Activated T-helper 1 cell treated with Interleukin-2 at 50 U/mL for 16 hours (primary cell): ENCODE data around the gene NPTX1.

Source experiments
- DNase-seq: peaks from one replicate; pipeline ENCODE4 v3.0.0-alpha.2; 2020; ENCODE audit warnings: low read depth

Gene NPTX1

DNA sequence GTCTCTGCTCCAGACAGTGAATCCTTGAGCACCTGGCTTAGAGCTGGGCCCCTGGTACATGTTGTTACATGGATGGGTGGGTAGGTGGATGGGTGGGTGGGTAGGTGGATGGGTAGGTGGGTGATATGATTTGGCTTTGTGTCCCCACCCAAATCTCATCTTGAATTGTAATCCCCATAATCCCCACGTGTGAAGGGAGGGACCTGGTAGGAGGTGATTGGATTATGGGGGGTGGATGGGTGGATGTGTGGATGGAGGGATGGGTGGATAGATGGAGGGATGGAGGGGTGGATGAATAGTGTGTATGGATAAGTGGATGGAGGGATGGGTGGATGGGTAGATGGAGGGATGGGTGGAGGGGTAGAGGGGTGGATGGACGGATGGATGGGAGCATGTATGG, 26.6 kb upstream of the NPTX1 start:
- no peak for DNase-seq

DNA sequence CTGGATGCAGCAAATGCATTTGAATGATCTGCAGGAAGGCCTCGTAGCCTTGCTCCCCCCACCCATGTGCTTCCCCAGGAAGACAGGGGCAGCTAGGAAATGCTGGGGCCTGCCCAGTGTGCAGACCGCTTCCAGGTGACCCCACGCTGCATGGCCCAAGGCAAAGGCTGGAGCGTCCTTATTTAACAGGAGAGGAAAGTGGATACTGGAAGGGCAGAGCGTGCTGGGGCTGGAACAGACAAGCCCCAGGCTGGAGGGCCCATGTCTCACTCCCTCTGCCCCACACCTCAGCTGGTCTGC, 26.1 kb upstream of the NPTX1 start:
- DNase-seq = no peak

DNA sequence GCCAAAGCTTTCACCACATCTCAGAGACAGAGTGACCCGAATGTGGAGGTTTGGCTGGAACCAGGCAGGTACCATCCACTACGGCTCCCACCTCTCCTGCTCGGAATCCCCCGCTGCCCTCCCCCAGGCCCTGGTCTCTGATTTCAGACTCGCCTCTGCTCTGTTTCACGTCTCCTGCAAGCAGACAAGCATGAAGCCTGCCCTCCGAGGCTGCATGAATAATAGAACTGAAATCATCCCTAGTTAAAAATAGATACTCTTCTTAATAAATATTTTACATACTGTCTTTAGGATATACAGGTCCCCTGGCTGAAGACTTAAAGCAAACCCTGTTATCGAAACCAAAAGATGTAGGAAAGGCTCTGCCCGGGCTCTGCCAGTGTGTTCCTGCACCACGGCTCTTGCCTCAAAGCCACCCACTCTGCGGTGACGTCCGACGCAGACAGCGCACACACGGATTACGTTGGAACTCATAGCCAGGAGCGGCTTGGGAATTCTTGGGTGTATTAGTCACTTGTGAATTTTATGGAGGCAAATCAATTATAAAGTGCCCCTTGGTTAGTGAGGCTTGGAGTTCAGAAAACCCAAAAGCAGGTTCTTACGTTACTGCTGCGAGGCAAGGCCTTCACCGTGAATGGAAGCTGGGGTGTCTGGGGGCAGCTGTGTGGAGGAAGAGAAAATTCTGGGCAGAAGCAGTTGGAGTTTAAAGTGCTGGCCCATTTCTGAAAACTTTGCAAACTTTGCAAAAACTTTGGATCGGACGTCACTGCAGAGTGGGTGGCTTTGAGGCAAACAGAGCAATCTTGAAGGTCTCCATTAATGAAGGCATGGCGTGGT, 25.6 kb upstream of the NPTX1 start:
- DNase-seq = no peak

DNA sequence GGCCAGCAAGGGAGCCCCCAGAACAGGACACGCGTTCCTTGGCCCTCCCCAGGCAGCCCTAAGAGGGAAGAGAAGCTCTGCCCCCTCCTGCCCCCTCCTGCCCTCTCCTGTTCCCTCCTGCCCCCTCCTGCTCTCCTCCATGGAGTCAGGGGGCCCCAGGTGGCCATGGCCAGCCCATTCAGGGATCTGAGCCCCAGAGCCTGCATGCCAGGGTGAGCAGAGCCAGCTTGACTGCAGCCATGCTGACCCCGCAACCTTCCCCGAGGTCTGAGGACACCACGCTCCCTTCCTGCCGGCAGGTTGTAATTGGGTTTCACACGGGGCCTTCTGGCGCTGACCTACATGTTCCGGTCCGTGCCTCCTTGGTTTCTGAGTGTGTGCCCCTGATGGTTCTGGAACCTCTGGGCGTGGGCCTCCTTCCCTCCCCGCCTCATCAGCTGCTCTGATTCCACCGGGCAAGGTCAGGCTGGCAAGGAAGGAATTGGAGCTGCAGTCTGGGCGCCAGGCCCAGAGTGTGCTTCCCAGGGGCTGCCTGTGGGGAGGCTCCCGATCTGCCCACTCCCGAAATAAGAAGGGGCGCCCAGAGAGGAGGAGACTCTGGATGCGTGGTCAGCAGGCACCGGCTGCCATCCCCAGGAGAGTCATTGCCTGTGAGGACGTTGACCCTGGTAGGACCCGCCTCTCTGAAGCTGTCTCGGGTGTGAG, 23.7 kb upstream of the NPTX1 start:
- DNase-seq = no peak

DNA sequence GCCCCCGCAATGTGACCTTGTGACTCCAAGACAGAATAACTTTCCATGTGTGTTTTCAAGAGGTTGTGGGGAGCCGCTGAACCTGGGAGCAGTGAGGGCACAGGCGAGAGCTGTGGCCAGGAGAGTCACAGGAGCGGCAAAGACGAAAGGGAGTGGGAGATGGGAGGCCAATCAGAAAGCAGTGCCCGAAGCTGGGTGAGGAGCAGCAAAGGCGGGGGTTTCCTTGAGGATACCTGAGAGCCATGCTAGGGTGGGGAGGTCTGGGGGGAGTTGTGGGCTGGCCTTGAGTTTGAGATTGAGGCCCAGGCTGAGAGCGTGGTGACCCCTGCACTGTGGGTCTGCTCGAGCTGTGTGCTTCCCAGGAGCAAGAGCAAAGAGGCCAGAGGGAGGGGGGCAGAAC, 23.2 kb upstream of the NPTX1 start:
- no peak for DNase-seq

GRCh38 chr17:80498920-80499410, 22.6 kb upstream of the NPTX1 start:
- DNase-seq = no peak

DNA sequence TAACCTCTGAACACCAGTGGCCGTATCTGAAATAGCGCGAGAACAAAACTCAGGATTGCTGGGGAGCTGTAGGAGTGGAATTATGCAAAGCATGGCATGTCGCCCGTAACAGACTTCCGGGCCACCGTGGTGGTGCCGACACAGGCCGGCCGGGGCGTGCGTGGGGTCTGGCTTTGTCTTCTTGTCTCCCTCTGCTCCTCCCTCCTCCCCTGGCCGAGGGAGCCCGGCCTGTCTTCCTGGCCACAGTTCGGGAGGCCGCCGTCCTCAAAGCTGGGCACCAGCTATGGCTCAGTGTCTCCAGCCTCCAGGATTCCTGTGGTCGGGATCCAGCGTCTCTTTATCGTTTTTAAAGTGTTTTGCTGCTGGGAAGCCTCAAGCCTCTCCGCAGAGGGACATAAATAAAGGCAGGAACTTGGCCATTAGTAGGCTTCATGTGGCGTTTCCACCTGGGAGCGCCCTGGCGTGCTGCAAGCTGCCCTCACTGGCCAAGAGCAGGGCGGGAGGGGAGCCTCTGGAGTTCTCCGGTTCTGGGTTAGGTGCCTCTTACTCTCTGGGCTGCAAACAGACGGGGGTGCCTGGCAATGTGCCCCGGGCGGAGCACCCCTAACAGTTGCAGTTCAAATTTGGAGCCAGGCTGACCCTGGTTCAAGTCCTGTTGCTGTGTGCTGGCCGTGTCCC, 22.0 kb upstream of the NPTX1 start:
- DNase-seq = no peak

GRCh38 chr17:80497726-80498241, 21.4 kb upstream of the NPTX1 start:
- DNase-seq = no peak

- DNase-seq = no peak
Observed at GRCh38 chr17:80494547-80494946, 18.1 kb upstream of the NPTX1 start.

- DNase-seq = no peak
Observed at GRCh38 chr17:80492343-80493136, 16.1 kb upstream of the NPTX1 start.

GRCh38 chr17:80491478-80492342, 15.3 kb upstream of the NPTX1 start:
- DNase-seq = no peak

DNA sequence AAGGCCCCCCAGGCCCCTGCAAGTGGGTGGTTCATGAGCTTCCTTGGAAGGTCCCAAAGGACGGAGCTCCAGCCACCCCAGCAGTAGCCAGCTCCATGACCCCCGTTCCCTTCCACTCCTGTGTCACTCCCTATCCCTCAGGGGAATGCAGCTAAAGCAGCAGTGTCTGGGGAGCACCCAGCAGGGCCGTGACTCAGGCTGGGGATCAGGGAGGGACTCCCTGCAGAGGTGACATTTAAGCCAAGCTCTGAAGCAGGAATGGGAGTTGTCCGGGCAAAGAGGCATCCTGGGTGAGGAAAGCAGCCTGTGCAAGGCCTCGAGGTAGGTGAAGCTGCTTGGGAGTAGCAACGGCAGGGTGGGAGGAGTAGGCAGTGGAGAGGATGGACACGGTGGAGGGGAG, 11.1 kb upstream of the NPTX1 start:
- no peak for DNase-seq

GRCh38 chr17:80486692-80487091, 10.3 kb upstream of the NPTX1 start:
- no peak for DNase-seq

DNA sequence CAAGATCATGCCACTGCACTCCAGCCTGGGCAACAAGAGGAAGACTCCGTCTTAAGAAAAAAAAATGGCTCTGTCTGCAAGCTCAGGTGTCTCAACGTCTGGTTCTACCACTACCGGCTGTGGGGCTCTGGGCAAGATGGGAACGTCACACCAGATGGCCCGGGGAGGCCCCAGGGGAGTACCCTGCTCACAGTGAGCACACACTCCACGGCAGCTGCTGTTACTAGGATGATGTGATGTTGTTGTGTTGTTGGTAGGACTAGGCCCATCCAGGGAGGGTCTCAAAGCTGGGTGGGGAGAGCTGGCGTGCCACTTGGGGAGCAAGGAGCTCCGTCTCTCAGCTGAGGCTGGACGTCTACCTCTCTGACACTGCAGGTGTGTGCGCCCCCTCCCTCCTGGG, 9.4 kb upstream of the NPTX1 start:
- no peak for DNase-seq

- no peak for DNase-seq
Observed at GRCh38 chr17:80482555-80483308, 6.3 kb upstream of the NPTX1 start.

GRCh38 chr17:80482058-80482318, 5.6 kb upstream of the NPTX1 start:
- no peak for DNase-seq

DNA sequence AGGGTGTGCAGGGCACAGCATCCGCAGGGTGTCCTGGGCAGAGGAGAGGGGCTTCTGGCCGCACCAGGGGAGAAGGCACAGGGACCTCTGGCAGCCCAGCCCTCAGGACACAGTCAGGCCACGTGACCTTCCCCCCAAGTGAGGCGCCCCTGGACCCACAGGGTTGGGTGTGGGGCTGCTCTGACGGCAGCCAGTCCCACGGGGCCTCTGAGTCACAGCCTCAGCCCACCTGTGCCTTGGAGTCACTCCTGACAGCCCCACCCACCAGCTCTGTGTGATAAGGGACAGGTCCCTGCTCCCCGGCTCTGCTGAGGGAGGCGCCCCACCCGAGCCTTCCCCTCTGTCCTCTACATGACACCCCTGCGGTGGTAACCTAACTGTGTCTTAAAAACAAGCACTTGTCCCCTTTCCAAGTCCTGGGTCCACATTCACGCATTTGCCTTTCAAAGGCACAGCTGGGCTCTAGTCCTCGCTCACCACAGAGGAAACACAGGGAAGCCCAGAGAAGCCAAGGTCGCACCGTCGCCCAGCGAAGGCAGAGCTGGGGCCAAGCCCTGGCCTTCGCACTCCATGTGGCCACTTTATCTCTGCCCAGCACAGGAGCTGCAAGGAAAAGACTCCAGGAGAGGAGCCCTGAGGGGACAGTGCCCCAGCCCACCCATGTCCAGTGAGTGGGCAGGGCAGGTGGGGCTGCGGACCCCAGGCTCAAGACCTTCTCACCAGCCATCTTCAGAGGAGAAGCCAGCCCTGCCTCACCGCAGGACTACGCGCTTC, 5.1 kb upstream of the NPTX1 start:
- no peak for DNase-seq

GRCh38 chr17:80480248-80480647, 3.8 kb upstream of the NPTX1 start:
- no peak for DNase-seq

DNA sequence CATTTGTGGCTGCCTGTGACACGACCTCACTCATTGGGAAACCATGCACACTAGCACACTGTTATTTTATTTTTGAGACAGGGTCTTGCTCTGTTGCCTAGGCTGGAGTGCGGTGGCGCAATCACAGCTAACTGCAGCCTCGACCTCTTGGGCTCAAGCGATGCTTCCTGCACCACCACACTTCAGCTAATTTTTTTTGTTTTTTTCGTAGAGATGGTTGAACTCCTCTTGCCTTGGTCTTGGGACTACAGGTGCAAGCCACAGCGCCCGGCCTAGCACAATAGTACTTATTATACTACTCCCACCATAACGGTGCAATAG, 2.8 kb upstream of the NPTX1 start:
- DNase-seq = no peak
